IMR-90 (cell line): ENCODE results near the gene LYPD5. TPM values are rescaled to one million over a fixed set of nuclear protein-coding genes. Genes with fewer than 3 reads are reported as not detected.

Source experiments
- ATAC-seq: fragments of 200-7000 bp; cut with Tn5 transposase; 2 replicates; pipeline ENCODE4 v1.9.1; 2020; ENCODE audit warnings: low read depth, mild to moderate bottlenecking, moderate library complexity
- BruUV-seq: library from RNA; stranded (reverse); fragments of 400-500 nt; replicated peaks from 2 replicates; lab custom pipeline; 2021; lab: Mats Ljungman, UMichigan
- CTCF ChIA-PET: fragments of 300-600 bp; formaldehyde crosslinking; extraction: SDS; loops from one replicate; lab custom pipeline; 2021; ENCODE audit warnings: antibody characterized with exemption; lab: Yijun Ruan, JAX
- POLR2A ChIA-PET: fragments of 300-600 bp; sonication (Branson Sonifier 250); formaldehyde crosslinking; loops from one replicate; lab custom pipeline; 2022; ENCODE audit warnings: antibody characterized with exemption; ENCODE audit not compliant: unreplicated experiment; lab: Charles Lee
- DNase-seq: peaks from one replicate; pipeline ENCODE4 v3.0.0; 2013
- H2AFZ ChIP-seq: replicated peaks from 2 replicates; pipeline ENCODE3; 2013; ENCODE audit warnings: low read length, mild to moderate bottlenecking; ENCODE audit not compliant: poor library complexity
- H2AK5ac ChIP-seq: 2 replicates; pipeline ENCODE4 v1.6.1; 2013; ENCODE audit warnings: low read depth, low read length, inconsistent platforms
- H2AK9ac ChIP-seq: replicated peaks from 2 replicates; pipeline ENCODE3; 2013; ENCODE audit warnings: mild to moderate bottlenecking, low read depth, low read length, moderate library complexity; ENCODE audit not compliant: poor library complexity
- H2BK120ac ChIP-seq: 2 replicates; pipeline ENCODE4 v1.6.1; 2013; ENCODE audit warnings: low read depth, low read length, inconsistent platforms
- H2BK15ac ChIP-seq: 3 replicates; pipeline ENCODE4 v1.6.1; 2013; ENCODE audit warnings: low read depth, low read length, inconsistent platforms
- H2BK20ac ChIP-seq: 2 replicates; pipeline ENCODE4 v1.6.1; 2013; ENCODE audit warnings: low read depth, mild to moderate bottlenecking, inconsistent platforms, low read length, moderate library complexity
- H2BK5ac ChIP-seq: 2 replicates; pipeline ENCODE4 v1.6.1; 2013; ENCODE audit warnings: mild to moderate bottlenecking, low read depth, low read length, inconsistent platforms; ENCODE audit not compliant: poor library complexity, severe bottlenecking
- H3K14ac ChIP-seq: replicated peaks from 2 replicates; pipeline ENCODE4 v1.6.1; 2013; ENCODE audit warnings: low read depth, low read length, inconsistent platforms
- H3K18ac ChIP-seq: 2 replicates; pipeline ENCODE4 v1.6.1; 2013; ENCODE audit warnings: low read depth, low read length, control low read depth
- H3K23ac ChIP-seq: 2 replicates; pipeline ENCODE4 v1.6.1; 2013; ENCODE audit warnings: low read depth, low read length, inconsistent platforms
- H3K27ac ChIP-seq: 2 replicates; pipeline ENCODE4 v1.5.1; 2013; ENCODE audit warnings: mild to moderate bottlenecking, control low read depth, low read length; ENCODE audit not compliant: insufficient read depth
- H3K27me3 ChIP-seq: 2 replicates; pipeline ENCODE4 v1.6.1; 2013; ENCODE audit warnings: low read length; ENCODE audit not compliant: control insufficient read depth, insufficient read depth
- H3K36me3 ChIP-seq: 2 replicates; pipeline ENCODE4 v1.6.1; 2013; ENCODE audit warnings: low read length, mixed read lengths; ENCODE audit not compliant: control insufficient read depth, insufficient read depth
- H3K4ac ChIP-seq: 2 replicates; pipeline ENCODE4 v1.6.1; 2013; ENCODE audit warnings: low read depth, low read length, inconsistent platforms
- H3K4me1 ChIP-seq: 2 replicates; pipeline ENCODE4 v1.6.1; 2013; ENCODE audit warnings: low read length, mixed read lengths; ENCODE audit not compliant: control insufficient read depth, insufficient read depth
- H3K4me2 ChIP-seq: 2 replicates; pipeline ENCODE4 v1.6.1; 2013; ENCODE audit warnings: low read depth, mild to moderate bottlenecking, control low read depth, low read length, moderate library complexity
- H3K4me3 ChIP-seq: 2 replicates; pipeline ENCODE4 v1.5.1; 2013; ENCODE audit warnings: low read depth, mild to moderate bottlenecking, control low read depth, low read length, moderate library complexity; ENCODE audit not compliant: insufficient read depth
- H3K56ac ChIP-seq: 2 replicates; pipeline ENCODE4 v1.6.1; 2013; ENCODE audit warnings: low read length, inconsistent platforms; ENCODE audit not compliant: insufficient read depth; ENCODE audit errors: extremely low read depth
- H3K79me1 ChIP-seq, 2 experiments: 2 replicates each; pipeline ENCODE4 v1.6.1; 2013; ENCODE audit warnings: low read length in 2 of 2, inconsistent platforms in 1 of 2, low read depth in 1 of 2
- H3K9ac ChIP-seq: 2 replicates; pipeline ENCODE4 v1.6.1; 2013; ENCODE audit warnings: low read depth, low read length, control low read depth
- H3K9me1 ChIP-seq: 2 replicates; pipeline ENCODE4 v1.6.1; 2013; ENCODE audit warnings: low read length, inconsistent platforms; ENCODE audit not compliant: insufficient read depth
- H3K9me3 ChIP-seq: 2 replicates; pipeline ENCODE4 v1.6.1; 2013; ENCODE audit warnings: low read length; ENCODE audit not compliant: control insufficient read depth, insufficient read depth
- H4K20me1 ChIP-seq: 2 replicates; pipeline ENCODE4 v1.6.1; 2013; ENCODE audit warnings: low read length, inconsistent platforms; ENCODE audit not compliant: insufficient read depth
- H4K5ac ChIP-seq: 2 replicates; pipeline ENCODE4 v1.6.1; 2013; ENCODE audit warnings: mild to moderate bottlenecking, low read depth, low read length, control low read depth
- H4K8ac ChIP-seq, 2 experiments: 2 replicates each; pipeline ENCODE4 v1.6.1; 2013; ENCODE audit warnings: low read depth in 2 of 2, low read length in 2 of 2, control low read depth in 1 of 2, inconsistent platforms in 1 of 2
- H4K91ac ChIP-seq: 2 replicates; pipeline ENCODE4 v1.6.1; 2013; ENCODE audit warnings: low read depth, low read length, inconsistent platforms; ENCODE audit not compliant: insufficient read depth
- BHLHE40 ChIP-seq: fragments of 150-350 bp; IDR thresholded peaks from 2 replicates; pipeline ENCODE4 v1.6.1; 2016; ENCODE audit warnings: mild to moderate bottlenecking, low read depth, low read length
- CEBPB ChIP-seq: IDR thresholded peaks from 2 replicates; pipeline ENCODE4 v1.6.1; 2012; ENCODE audit warnings: low read depth, low read length, improper control_type of control experiment
- RCOR1 ChIP-seq: IDR thresholded peaks from 2 replicates; pipeline ENCODE4 v1.6.1; 2012; ENCODE audit warnings: mild to moderate bottlenecking, low read length, improper control_type of control experiment; ENCODE audit not compliant: insufficient replicate concordance
- WGBS, 2 experiments: methylation state at CpG; one replicate each; pipeline versions ENCODE4 v1.1.5 to v1.1.7; 2013; ENCODE audit warnings: missing lambda C conversion rate in 2 of 2; ENCODE audit not compliant: insufficient read length in 1 of 2; ENCODE audit errors: extremely low coverage in 2 of 2; 5-methylcytosine and 5-hydroxymethylcytosine counted together
- dilution Hi-C: fragments of 300-500 bp; cut with HindIII; formaldehyde crosslinking; loops from one replicate; pipeline ENCODE4 v1.14.3; 2018; ENCODE audit warnings: low sequenced_read_pairs; ENCODE audit not compliant: unreplicated experiment
- in situ Hi-C: fragments of 300-500 bp; cut with MboI; formaldehyde crosslinking; loops from 3 replicates; pipeline ENCODE4 v1.14.3; 2019; ENCODE audit warnings: low sequenced_read_pairs, inconsistent platforms, mixed read lengths
- intact Hi-C: fragments of 100-400 bp; cut with micrococcal nuclease; formaldehyde crosslinking; loops from 2 replicates; pipeline ENCODE4 v1.10.0; 2022
- polyA plus RNA-seq, 3 experiments: library from polyadenylated mRNA; depleted of rRNA; stranded (reverse); fragments of >200 nt; gene quantifications; 2 replicates each; pipeline ENCODE4 v1.2.3, GENCODE V29; 2012; ENCODE audit warnings: low replicate concordance in 1 of 3
- total RNA-seq: library from RNA; depleted of rRNA; stranded (reverse); fragments of >200 nt; gene quantifications from 2 replicates; pipeline ENCODE4 v1.2.3, GENCODE V29; 2012
- TF ChIP-seq, protein P1 (sequence below): conservative IDR thresholded peaks from 2 replicates; pipeline ENCODE4 v1.5.1; 2012; ENCODE audit warnings: mild to moderate bottlenecking, low read depth, low read length, improper control_type of control experiment
- TF ChIP-seq, protein P2 (sequence below): fragments of 150-350 bp; IDR thresholded peaks from 2 replicates; pipeline ENCODE4 v1.6.1; 2017; ENCODE audit warnings: mild to moderate bottlenecking, antibody characterized with exemption, low read length, low read depth

The LYPD5 gene
- total and polyA plus RNA-seq, 2 of the 4 experiments (the other 2 are of a cell fraction), result 0.31 to 0.36 TPM

DNA sequence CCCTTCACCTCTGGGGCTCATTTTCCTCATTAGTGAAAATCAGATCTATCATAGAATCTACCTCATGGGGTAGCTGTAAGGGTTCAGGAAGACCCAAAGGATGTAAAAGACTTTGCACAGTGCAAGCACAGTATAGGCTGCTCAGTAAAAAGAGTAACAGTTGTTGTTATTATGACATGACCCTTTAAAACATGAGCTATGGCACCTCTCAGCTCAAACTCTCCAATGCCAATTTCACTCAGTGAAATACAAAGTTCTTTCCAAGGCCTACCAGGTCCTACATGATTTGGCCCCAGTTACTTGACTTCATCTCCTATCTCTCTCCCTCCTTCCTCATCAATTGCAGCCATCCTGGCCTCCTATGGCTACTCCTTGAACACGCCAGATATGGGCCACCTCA lies 52.3 kb downstream of the LYPD5 start:
- Histone ChIP-seq H3K4me1 (peaks cover 11% of the 10 kb centered on the region), H3K9me3 (no peaks in the 10 kb centered on the region), H4K8ac (no peak overlapping the region), H3K36me3 (peaks cover 34% of the 10 kb centered on the region), H3K14ac (no peak overlapping the region), H2AK5ac (no peak overlapping the region), H3K9me1 (peaks cover 8% of the 10 kb centered on the region; the same call in 1 of the 2 replicates), H2BK120ac (no peak overlapping the region), H4K5ac (no peak overlapping the region), H2BK15ac (no peak overlapping the region), H3K56ac (no peak overlapping the region), H2AFZ (no peak overlapping the region), H2BK5ac (no peak overlapping the region), H2BK20ac (no peak overlapping the region), H3K23ac (no peak overlapping the region), H3K9ac (no peak overlapping the region), H4K20me1 (peaks cover 25% of the 10 kb centered on the region), H2AK9ac (no peak overlapping the region), H3K27me3 (no peaks in the 10 kb centered on the region), H3K4me2 (no peak overlapping the region), H3K4me3 (no peak overlapping the region), H3K27ac (no peak overlapping the region), H3K79me1 (peaks cover 13 to 58% of the 10 kb centered on the region in 2 experiments), H3K4ac (no peak overlapping the region), H3K18ac (no peak overlapping the region), H4K91ac (no peak overlapping the region)
- ATAC-seq (no peak), DNase-seq (no peak)
- WGBS, 2 experiments, result 80% methylated on average over 1 of the region's 1 CpG; no CpG with 5 or more reads in 1 of the 2 experiments
- intact Hi-C loops (no loop called here), dilution Hi-C loops (no loop called here), in situ Hi-C loops (loop anchor here (5.0 kb wide), 1 partner anchor 32 kb away; the partner anchor contains the start of gene KCNN4)
- BruUV-seq, result no TSS peak
- ChIA-PET CTCF (no interaction called here), POLR2A (no interaction called here)
- TF ChIP-seq, protein P1, sequence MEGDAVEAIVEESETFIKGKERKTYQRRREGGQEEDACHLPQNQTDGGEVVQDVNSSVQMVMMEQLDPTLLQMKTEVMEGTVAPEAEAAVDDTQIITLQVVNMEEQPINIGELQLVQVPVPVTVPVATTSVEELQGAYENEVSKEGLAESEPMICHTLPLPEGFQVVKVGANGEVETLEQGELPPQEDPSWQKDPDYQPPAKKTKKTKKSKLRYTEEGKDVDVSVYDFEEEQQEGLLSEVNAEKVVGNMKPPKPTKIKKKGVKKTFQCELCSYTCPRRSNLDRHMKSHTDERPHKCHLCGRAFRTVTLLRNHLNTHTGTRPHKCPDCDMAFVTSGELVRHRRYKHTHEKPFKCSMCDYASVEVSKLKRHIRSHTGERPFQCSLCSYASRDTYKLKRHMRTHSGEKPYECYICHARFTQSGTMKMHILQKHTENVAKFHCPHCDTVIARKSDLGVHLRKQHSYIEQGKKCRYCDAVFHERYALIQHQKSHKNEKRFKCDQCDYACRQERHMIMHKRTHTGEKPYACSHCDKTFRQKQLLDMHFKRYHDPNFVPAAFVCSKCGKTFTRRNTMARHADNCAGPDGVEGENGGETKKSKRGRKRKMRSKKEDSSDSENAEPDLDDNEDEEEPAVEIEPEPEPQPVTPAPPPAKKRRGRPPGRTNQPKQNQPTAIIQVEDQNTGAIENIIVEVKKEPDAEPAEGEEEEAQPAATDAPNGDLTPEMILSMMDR, result no peak
- TF ChIP-seq RCOR1 (no peak), CEBPB (no peak), BHLHE40 (no peak)
- TF ChIP-seq, protein P2, sequence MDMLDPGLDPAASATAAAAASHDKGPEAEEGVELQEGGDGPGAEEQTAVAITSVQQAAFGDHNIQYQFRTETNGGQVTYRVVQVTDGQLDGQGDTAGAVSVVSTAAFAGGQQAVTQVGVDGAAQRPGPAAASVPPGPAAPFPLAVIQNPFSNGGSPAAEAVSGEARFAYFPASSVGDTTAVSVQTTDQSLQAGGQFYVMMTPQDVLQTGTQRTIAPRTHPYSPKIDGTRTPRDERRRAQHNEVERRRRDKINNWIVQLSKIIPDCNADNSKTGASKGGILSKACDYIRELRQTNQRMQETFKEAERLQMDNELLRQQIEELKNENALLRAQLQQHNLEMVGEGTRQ, result no peak
